GM19240 (cell line): ENCODE data around the gene RARS2.

Experiments
- DNase-seq: peaks from one replicate; pipeline ENCODE4 v3.0.0; 2011; ENCODE audit warnings: low spot score; ENCODE audit not compliant: insufficient read length

RARS2 gene

DNA sequence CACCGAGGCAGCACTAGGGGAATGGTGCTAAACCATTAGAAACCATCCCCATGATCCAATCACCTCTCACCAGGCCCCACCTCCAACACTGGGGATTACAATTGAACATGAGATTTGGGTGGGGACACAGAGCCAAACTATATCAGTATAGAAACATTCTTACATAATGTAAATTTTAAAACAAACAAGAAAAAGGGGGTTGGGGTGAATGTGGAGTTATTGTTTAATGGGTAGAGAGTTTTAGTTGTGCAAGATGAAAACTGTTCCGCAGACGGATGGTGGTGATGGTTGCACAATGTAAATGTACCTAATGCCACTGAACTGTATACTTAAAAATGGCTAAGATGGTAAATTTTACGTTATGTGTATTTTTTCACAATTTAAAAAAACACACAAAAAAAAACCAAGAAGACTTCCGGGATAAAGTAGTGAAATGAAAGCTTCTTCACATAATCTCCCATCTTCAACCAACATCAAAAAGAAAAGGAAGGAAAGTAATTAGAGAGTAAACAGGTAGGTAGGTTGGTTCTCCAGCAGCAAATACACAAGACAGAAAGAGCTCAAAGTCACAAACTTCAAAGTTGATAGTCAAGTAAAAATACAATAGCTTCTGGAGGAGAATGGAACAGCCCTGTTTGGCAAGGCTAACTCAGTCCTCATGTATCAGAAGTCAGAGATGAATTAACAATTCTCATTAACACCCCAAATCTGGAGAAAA, 16.3 kb downstream of the RARS2 start:
- DNase-seq = no peak

DNA sequence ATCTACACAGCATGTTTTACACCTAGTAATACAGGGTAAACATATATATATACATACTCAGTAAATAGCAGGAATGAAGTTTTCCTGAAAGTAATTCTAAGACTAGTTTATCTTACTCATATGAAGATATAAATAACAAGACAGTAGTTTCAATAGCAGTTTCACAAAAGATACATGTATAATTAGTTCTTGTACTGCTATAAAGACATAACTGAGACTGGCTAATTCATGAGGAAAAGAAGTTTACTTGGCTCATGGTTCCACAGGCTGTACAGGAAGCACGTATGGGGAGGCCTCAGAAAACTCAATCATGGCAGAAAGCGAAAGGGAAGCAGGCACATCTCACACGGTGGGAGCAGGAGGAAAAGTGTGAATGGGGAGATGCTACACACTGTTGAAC, 16.9 kb downstream of the RARS2 start:
- DNase-seq = no peak

DNA sequence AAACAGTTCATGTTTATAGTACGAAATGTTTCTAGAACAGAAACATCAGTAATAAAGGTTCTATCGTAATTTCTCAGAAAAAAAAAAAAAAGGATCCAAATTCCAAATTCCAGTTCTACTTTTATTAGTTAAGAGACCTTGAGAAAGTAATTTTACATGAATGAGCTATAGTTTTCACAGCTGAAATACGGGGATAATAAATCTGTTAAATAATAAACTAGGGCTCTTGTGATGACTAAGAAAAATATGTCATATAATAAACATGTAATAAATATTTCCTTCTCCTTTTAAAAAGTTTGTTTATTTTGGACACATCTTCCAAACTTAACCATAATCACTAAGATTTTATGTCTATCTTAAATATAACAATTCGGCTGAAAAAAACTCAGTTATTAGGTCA, 17.8 kb downstream of the RARS2 start:
- DNase-seq = no peak

DNA sequence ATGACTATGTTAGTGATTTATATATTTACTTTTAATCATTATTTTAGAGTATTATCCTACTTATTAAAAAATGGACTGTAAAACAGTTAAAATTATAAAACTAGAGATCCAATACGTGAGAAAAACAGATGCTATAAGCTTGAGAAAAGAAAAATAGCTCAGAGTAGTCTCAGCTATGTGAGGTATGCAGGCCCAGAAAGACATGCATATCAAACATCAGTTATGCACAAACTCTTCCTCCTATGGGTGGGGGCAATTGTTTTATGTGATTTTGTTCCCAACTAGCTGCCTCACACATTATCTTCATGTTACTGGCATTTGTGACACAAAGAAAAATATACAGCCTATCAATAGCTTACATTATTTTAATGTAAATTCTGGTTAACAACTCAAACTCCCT, 28.8 kb downstream of the RARS2 start:
- no peak for DNase-seq

DNA sequence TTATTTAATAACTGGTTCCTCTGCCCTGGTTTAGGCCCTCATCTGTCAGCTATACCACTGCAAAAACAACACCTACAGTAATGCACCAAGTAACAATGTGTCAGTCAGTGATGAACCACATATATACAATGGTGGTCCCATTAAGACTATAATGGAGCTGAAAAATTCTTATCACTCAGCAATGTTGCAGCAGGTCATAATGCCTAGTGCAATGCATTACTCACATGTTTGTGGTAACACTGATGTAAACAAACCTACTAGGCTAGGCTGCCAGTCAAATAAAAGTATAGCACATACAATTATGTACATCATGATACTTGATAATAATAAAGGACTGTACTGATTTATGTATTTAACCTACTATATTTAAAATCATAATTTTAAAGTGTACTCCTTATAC, 31.3 kb downstream of the RARS2 start:
- no peak for DNase-seq

DNA sequence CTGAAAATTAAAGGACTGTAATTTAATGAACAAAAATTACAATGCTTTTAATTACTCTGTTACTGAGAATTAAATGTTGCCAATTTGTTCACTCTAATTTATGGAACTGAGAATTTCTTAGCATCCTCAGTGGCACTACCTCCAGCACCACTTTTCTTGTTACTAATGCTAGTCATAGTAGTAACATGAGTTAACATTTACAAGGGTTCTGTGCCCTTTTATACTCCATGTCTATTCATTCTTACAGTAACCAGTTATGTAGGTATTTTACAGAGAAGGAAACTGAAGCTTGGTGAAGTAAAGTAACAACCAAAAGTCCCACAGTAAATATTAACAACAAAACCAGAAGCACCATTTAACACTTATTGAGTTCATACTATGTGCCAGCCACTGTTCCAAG, 34.3 kb downstream of the RARS2 start:
- no peak for DNase-seq

DNA sequence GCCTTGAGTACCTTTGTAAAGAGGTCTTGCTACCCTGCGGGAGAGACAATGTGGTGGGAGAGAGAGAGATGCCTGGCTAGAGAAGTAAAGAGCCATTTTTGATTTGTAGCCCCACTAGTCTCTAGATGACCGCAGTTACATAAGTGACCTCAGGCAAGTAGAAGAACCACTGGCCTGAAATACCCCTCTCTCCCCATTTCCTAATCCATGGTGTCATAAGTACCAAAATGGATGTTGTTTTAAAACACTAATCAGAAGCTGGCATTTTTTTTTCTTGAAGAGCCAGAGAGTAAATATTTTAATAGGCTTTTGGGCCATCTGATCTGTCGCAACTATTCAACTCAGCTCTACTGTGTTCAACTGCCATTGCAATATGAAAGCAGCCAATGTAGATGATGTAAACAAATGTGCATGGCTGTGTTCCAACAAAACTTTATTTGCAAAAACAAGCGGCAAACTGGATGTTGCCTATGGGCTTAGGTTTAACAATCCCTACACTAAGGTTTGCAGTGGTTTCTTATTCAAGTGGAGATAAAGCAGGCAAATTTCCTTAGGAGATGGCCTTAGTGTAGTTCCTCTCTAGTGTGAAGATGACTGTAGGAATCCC, 36.5 kb downstream of the RARS2 start:
- DNase-seq = no peak

DNA sequence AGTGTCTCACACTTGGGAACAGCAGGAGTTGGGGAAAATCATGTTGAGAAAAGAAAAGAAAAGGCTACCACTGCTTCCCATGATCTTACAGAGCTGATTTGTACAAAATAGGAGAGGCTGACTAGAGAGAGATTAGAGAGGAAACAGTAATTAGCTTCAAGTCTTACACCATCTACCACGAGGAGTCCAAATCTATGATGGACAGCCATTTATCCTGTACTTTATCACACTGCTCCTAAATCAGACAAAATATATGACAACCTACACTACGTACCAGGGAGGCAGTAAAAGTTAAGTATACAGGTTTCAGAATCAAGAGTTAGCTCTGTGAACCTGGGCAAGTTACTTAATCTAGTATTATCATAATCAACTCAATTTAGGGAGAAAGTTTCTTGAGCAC, 38.0 kb downstream of the RARS2 start:
- no peak for DNase-seq

DNA sequence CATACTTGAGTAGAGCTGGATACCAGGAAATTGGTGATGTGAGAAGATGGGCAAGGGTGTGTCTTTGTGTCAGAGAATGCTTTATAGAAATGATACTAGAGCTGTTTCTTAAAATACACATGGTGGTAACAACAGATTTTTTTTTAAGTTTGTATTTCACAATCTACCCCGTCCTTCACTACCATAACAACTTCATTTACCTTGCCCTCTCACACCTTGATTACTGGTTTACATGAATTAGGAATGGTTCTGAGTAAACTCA, 45.4 kb downstream of the RARS2 start:
- DNase-seq = no peak

DNA sequence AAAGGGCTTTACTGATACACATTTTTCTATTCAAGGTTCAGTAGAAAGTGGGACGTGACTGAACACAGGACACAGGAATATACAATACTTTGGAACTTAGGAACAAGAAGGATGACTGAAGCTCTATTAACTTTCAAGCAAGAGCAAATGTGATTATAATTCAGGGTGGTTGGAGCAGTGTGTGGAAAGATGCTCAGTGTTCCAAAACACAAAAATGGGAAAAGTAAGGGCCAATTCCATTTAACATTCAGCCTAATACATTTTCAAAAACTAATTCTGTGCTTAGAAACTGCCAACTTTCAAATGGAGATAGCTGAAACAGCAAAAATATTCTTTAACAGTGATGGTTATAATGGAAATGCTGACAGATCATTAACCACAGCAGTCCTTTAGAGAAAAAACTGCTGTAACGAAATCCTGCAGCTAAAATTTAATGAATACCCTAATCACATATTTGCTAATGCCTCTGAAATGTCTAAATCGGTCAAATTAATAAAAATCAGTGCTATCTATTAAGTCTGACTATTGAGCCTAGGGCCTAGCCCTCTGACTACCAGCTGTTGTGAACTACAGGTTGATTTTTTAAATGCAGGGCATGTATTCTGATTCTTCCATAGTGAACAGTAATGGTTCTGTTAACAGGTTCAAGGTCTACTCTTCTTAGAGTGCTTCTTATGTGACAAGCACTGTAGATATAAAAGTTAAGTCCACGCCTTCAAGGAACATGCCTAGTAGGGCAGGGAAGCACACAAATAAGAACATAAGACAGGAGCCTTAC, 45.9 kb downstream of the RARS2 start:
- DNase-seq = no peak

DNA sequence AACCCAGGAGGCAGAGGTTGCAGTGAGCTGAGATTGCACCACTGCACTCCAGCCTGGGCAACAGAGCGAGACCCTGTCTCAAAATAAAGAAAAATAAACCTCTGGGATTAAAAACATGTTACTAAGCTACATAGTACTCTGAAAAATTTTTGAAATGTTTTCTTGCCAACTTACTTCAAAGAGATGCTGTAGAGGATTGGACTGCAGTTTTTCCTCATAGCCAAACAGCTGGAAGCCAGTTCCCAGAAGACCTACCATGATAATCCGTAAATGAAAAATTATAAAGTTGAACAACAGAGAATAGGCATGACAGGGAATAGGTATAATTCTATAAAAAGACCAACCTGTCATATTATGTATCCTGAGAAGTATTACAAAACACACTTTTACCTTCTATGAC, 48.0 kb downstream of the RARS2 start:
- no peak for DNase-seq

DNA sequence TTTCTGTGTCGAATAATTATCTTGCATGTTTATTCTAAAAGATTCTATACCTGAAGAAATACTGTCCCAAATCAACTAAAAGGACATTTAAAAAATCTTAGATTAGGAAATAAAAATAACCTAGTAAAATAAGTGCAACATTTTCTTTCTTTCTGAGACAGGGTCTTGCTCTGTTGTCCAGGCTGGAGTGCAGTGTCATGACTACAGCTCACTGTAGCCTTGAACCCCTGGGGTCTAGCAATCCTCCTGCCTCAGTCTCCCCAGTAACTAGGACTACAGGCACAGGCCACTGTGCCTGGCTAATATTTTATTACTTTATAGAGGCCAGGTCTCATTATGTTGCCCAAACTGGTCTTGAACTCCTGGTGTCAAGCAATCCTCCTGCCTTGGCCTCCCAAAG, 48.7 kb downstream of the RARS2 start:
- no peak for DNase-seq

DNA sequence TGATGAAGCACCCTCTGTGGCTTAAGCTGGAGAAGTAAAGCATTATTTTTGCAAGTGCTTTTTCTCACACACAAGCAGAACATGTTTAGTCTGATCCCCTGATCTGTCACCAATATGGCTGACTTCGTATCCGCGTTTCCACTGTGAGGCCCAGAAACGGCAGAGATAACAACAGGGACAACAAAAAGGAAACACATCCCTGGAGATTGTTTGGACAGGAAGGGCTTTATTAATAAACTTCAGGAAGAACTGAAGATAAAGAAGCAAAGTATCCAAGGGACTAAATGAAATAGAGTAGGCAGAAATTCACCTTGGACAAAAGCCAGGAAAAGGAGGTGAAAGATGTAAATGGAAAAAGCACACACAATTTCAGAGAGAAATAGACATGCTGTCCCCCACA, 49.2 kb downstream of the RARS2 start:
- no peak for DNase-seq

DNA sequence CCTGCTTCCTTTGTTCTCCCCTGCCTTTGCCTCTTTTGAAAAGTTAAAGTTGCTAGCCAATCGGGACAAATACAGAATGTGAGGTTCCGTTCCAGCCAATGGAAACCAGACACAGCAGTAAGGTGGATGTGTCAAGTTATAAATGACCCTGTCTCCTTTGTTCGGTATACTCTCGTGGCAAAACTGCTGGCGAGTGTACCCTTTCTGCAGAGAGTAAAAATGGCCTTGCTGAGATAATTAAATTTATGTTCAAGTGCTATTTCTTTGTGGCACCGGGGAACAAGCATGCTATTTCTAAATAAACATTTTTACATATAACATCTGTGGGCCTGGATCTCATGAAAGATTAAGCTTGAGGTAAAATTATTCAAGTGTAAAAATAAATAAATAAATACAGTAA, 50.2 kb downstream of the RARS2 start:
- no peak for DNase-seq

DNA sequence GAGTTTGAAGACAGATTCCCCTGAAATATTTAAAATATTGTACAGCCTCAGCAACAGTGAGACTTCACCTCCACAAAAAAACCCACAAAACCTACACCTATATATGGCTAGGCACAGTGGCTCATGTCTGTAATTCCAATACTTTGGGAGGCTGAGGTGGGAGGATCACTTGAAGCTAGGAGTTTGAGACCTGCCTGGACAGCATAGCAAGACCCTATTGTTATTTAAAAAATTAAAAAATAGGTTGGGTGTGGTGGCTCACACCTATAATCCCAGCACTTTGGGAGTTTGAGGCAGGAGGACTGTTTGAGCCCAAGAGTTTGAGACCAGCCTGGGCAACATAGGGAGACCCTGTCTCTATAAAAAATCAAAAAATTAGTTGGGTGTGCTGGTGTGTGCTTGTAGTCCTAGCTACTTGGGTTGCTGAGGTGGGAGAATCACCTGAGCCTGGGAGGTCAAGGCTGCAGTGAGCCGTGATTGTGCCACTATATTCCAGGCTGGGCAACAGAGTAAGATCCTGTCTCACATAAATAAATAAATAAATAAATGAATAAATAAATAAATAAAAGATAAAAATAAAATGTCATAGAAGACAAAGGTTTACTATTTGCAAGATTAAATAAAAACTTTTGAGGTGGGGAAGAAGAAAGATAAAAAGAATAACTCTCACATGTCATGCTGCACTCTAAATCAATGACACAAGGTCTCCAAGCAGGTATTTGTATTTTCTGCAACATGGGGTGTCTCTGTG, 51.1 kb downstream of the RARS2 start:
- DNase-seq = no peak

DNA sequence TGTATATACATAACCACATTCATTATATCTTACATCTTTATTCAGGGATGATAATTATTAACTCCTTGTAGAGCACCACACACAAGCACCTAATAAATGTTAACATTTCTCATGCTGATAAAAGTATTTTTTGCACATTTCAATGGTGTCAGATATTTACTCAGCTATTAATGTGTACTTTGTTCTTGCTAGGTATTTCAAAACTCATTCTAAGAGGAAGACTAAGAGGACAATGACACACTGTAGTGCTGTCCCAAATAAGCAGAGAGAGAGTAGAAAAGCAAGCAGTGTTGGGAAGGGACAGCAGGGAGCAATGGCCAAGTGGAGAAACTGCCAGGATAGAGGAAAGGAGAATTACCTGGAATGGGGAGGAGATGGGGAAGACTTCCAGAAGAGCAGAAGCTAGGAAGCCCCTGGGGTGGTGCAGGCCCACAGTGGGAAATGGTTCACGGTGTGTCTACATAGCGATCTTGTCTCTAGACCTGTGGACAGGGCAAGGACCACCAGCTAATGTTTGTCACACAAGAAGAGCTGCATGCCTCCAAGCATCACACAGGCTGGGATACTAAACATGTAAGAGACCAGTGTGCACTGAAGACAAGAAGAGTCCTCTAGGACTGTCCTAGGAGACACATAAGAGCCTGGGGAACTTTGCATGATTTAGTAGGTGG, 55.3 kb downstream of the RARS2 start:
- DNase-seq = no peak

DNA sequence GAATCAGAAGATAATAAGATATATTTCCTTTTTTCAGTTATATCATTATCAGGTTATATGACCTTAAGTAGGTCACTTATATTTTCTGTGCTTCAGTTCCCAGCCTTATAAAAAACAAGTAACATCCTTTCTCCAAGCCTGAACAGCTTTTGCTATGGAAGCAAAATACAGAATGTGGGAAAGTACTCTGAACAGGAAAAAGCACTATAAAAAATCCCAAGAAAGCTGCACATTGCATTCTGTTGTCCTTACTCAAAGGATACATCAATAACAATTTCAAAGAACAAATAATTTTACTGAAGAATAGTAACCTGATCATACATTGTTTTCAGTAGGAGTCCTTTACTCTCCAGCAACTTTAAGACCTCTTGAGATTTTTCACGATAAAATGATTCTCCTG, 60.6 kb downstream of the RARS2 start:
- no peak for DNase-seq

DNA sequence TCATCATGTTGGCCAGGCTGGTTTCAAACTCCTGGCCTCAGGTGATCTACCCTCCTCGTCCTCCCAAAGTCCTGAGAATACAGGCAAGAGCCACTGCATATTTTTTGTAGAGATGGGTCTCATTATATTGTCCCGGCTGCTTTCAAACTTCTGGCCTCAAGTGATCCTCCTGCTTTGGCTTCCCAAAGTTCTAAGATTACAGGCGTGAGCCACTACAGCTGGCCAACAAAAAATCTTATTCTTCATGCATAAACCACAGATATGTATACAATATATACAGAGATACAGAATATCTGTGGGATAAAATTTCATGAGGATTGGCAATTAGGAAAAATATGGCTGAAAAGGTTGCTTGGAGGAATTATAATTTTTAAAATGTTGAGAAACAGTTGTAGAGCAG, 67.1 kb downstream of the RARS2 start:
- DNase-seq = no peak

DNA sequence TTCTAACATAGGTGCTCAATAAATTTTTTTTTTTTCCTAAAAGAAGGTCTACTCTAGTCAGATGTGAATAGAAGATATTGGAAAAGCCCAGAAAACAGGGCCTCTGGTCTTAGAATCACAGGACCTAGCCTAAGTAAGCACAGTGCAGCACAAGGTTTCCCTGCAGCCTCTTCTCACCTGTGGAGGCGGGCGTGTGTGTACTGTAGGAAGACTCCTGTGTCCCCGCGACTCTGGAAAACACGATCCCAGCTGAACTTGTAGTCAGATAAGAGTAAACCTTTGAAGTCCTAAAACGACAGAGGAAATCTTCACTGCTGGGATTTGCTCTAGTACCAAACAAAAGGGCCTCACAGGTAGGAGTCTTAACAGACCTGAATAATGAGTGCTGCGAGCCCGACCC, 71.3 kb downstream of the RARS2 start:
- no peak for DNase-seq

DNA sequence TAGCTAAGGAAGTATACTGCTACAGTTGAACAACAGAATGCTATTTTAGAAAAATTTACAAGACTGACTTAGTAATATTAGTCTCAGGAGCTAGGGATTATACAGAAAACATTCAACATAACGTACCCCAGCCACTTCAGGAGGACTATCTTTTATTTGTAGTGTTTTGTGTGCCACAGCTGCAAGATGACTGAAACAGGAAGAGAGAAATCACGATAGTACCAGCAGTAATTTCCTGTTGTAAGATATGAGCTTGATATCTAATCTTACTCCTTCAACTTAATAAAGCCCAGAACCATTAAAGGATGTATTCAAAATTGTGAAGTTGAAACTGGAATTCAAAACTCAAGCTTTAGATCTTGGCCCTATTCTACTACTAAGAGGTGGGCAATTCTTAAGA, 75.0 kb downstream of the RARS2 start:
- DNase-seq = no peak

DNA sequence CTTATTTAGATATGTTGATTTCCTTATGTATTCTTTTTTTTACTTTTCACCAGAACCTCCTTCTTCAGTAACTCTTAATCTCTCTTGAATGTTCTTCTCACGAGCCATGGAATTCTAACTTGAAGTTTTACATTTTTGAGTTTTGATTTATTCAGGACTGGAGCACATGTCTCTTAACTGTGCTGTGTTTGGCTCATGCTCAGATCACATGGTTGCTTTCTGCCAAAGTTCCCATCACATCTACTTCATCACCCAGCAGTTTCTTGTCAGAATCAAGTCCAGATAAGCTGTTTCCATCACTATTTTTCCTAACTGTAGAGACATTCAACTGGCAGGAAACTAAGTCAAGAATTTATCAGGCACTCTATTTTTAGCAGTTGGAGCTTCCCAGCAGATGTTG, 85.3 kb downstream of the RARS2 start:
- DNase-seq = no peak
